Neutrophil (primary cell): ENCODE results near the gene SLC35A2.
"Not testable (repeated sequence)": the region's sequence is repeated elsewhere in the genome, so short reads cannot be mapped to it uniquely, and the experiment has no call there.

Experiments
- H3K27ac ChIP-seq: fragments of 200-600 bp; sonication (generic); 2 replicates; pipeline ENCODE4 v1.5.1; 2016; ENCODE audit warnings: mild to moderate bottlenecking, moderate library complexity
- H3K27me3 ChIP-seq: fragments of 200-600 bp; sonication (generic); 2 replicates; pipeline ENCODE4 v1.6.0; 2016; ENCODE audit warnings: mild to moderate bottlenecking
- H3K36me3 ChIP-seq: fragments of 200-600 bp; sonication (generic); 2 replicates; pipeline ENCODE4 v1.5.1; 2017
- H3K4me1 ChIP-seq, 2 experiments: fragments of 200-600 bp in 1 of 2; sonication (generic) in 1 of 2; 1 replicate in 1 of 2; 2 replicates in 1 of 2; pipeline versions ENCODE4 v1.5.1 to v1.6.1; 2013 to 2016; ENCODE audit warnings: low read depth in 1 of 2, low read length in 1 of 2, mild to moderate bottlenecking in 1 of 2, moderate library complexity in 1 of 2; ENCODE audit not compliant: control insufficient read depth in 1 of 2, insufficient read depth in 1 of 2
- H3K4me3 ChIP-seq, 2 experiments: fragments of 200-600 bp in 1 of 2; sonication (generic) in 1 of 2; 1 replicate in 1 of 2; 2 replicates in 1 of 2; pipeline ENCODE4 v1.5.1; 2013 to 2016; ENCODE audit warnings: low read depth in 1 of 2, low read length in 1 of 2, mild to moderate bottlenecking in 1 of 2, moderate library complexity in 1 of 2
- H3K9me3 ChIP-seq: fragments of 200-600 bp; sonication (generic); 2 replicates; pipeline ENCODE4 v1.5.1; 2016
- CTCF ChIP-seq: fragments of 200-600 bp; sonication (generic); IDR thresholded peaks from 2 replicates; pipeline ENCODE4 v1.5.1; 2016; ENCODE audit warnings: antibody characterized with exemption

The SLC35A2 gene

DNA sequence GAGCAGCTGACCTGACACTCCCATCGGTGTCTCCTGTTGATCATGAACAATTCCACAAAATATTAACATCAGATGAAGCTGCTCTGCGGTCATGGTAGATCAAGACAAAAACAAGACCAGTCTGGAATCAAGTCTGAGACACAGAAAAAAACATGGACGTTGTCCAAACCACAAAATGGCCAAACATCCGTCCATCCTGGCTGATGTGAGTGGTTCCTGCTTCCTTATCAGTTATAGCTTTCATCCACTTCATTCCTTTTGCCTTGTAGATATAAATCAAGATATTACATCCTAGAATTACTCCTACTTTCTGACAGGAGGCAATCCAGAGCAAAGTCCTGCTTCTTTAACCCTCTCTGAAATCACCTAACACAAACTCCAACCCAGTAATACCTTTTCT is 47.2 kb downstream of the SLC35A2 start:
- H3K36me3 ChIP-seq: no peaks in the 10 kb centered on the region
- H3K27ac ChIP-seq: no peak overlapping the region
- no peak overlapping the region for H3K4me3 ChIP-seq
- H3K4me1 ChIP-seq: peaks cover 0 to 5% of the 10 kb centered on the region in 2 experiments
- H3K9me3 ChIP-seq: no peaks in the 10 kb centered on the region
- no peaks in the 10 kb centered on the region for H3K27me3 ChIP-seq
- TF ChIP-seq CTCF: no peak

DNA sequence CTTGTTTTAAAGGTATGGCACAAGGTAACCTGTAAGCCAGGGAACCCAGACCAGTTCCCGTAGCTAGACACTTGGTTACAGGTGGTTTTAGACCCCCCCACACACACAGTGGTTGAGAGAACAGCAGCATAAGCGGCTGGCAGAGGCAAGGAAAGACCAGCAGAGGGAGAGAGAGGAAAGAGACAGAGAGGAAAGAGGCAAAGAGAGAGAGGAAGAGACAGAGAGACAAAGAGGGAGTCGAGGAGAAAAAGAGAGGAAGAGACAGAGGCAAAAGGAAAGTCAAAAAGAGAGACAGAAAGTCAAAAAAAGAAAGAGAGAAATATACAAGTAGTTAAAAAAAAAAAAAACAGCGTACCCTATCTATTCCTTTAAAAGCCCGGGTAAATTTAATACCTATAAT is 56.5 kb downstream of the SLC35A2 start:
- no peaks in the 10 kb centered on the region for H3K4me1 ChIP-seq
- H3K27ac ChIP-seq: no peak overlapping the region
- no peaks in the 10 kb centered on the region for H3K36me3 ChIP-seq
- H3K4me3 ChIP-seq: no peak overlapping the region
- H3K9me3 ChIP-seq: no peaks in the 10 kb centered on the region
- no peaks in the 10 kb centered on the region for H3K27me3 ChIP-seq
- TF ChIP-seq CTCF: no peak

- H3K27ac ChIP-seq, H3K36me3 ChIP-seq, H3K4me1 ChIP-seq, H3K9me3 ChIP-seq, H3K4me3 ChIP-seq, H3K27me3 ChIP-seq: not testable (repeated sequence)
Measured at GRCh38 chrX:48854121-48854804, 57.2 kb downstream of the SLC35A2 start.

GRCh38 chrX:48853494-48853893 is 58.0 kb downstream of the SLC35A2 start:
- H3K9me3 ChIP-seq, H3K27me3 ChIP-seq, H3K4me3 ChIP-seq, H3K36me3 ChIP-seq, H3K27ac ChIP-seq, H3K4me1 ChIP-seq: not testable (repeated sequence)
